RWPE2 (cell line): ENCODE measurements around the gene CHAC1.
"Not testable (repeated sequence)": the region's sequence is repeated elsewhere in the genome, so short reads cannot be mapped to it uniquely, and the experiment has no call there.

Source experiments
- ATAC-seq: fragments of 200-7000 bp; cut with Tn5 transposase; 3 replicates; pipeline ENCODE4 v1.9.1; 2021; ENCODE audit warnings: low read depth
- DNase-seq: peaks from one replicate; pipeline ENCODE4 v3.0.0-alpha.2; 2020; ENCODE audit warnings: low spot score
- H3K27ac ChIP-seq: fragments of 450-650 bp; 2 replicates; pipeline ENCODE4 v1.5.1; 2017; ENCODE audit warnings: mild to moderate bottlenecking; ENCODE audit not compliant: poor library complexity, severe bottlenecking
- H3K27me3 ChIP-seq: fragments of 250-450 bp; sonication (Bioruptor Pico); 2 replicates; pipeline ENCODE4 v1.5.1; 2021; ENCODE audit warnings: mild to moderate bottlenecking, moderate library complexity; ENCODE audit not compliant: insufficient read depth, poor library complexity, severe bottlenecking
- H3K36me3 ChIP-seq: fragments of 250-450 bp; sonication (Bioruptor Pico); 2 replicates; pipeline ENCODE4 v1.5.1; 2020; ENCODE audit warnings: low read depth, mild to moderate bottlenecking, moderate library complexity
- H3K4me1 ChIP-seq: fragments of 250-450 bp; sonication (Bioruptor Pico); 2 replicates; pipeline ENCODE4 v1.5.1; 2021; ENCODE audit warnings: mild to moderate bottlenecking, moderate library complexity; ENCODE audit not compliant: insufficient read depth, poor library complexity, severe bottlenecking
- H3K4me3 ChIP-seq: fragments of 250-450 bp; sonication (Bioruptor Pico); 2 replicates; pipeline ENCODE4 v1.5.1; 2021; ENCODE audit warnings: mild to moderate bottlenecking, moderate library complexity; ENCODE audit not compliant: severe bottlenecking
- H3K9me3 ChIP-seq: fragments of 250-450 bp; sonication (Bioruptor Pico); 2 replicates; pipeline ENCODE4 v1.5.1; 2021; ENCODE audit warnings: mild to moderate bottlenecking, moderate library complexity; ENCODE audit not compliant: severe bottlenecking
- CTCF ChIP-seq: fragments of 450-650 bp; IDR thresholded peaks from one replicate; pipeline ENCODE4 v1.5.1; 2017; ENCODE audit warnings: mild to moderate bottlenecking, moderate library complexity; ENCODE audit not compliant: poor library complexity, severe bottlenecking

Gene CHAC1

GRCh38 chr15:40959331-40960141 is 6.3 kb downstream of the CHAC1 start:
- Histone ChIP-seq H3K9me3 (no peaks in the 10 kb centered on the region), H3K27me3 (no peaks in the 10 kb centered on the region), H3K4me3 (no peak overlapping the region), H3K36me3 (peaks cover 26% of the 10 kb centered on the region), H3K27ac (no peak overlapping the region), H3K4me1 (peaks cover 9% of the 10 kb centered on the region)
- no peak for TF ChIP-seq CTCF
- DNase-seq (peak; percentile 66), ATAC-seq (no peak)

- no peak for TF ChIP-seq CTCF
- Histone ChIP-seq H3K4me3 (no peak overlapping the region), H3K36me3 (peaks cover 18% of the 10 kb centered on the region), H3K27me3 (no peaks in the 10 kb centered on the region), H3K4me1 (peaks cover 9% of the 10 kb centered on the region), H3K9me3 (no peaks in the 10 kb centered on the region), H3K27ac (no peak overlapping the region)
- no peak for ATAC-seq
- peak; percentile 69 for DNase-seq
Observed at GRCh38 chr15:40960151-40960885, 7.0 kb downstream of the CHAC1 start.

- no peaks in the 10 kb centered on the region for H3K27me3 ChIP-seq
- H3K36me3 ChIP-seq: peaks cover 12% of the 10 kb centered on the region
- no peak overlapping the region for H3K4me3 ChIP-seq
- DNase-seq (peak; percentile 71), ATAC-seq (no peak; the same call in 2 of the 3 replicates)
- H3K9me3 ChIP-seq: no peaks in the 10 kb centered on the region
- TF ChIP-seq CTCF: no peak
- peaks cover 9% of the 10 kb centered on the region for H3K4me1 ChIP-seq
- H3K27ac ChIP-seq: no peak overlapping the region
Observed at GRCh38 chr15:40960925-40961324, 7.7 kb downstream of the CHAC1 start.

- ATAC-seq, H3K9me3 ChIP-seq, H3K4me1 ChIP-seq, H3K27ac ChIP-seq, H3K4me3 ChIP-seq, H3K36me3 ChIP-seq, H3K27me3 ChIP-seq: not testable (repeated sequence)
- DNase-seq: peak; percentile 47
Observed at GRCh38 chr15:40961740-40962139, 8.5 kb downstream of the CHAC1 start.

GRCh38 chr15:40962317-40962716 is 9.0 kb downstream of the CHAC1 start:
- not testable (repeated sequence) for H3K4me3 ChIP-seq, H3K36me3 ChIP-seq, ATAC-seq, H3K27me3 ChIP-seq, H3K4me1 ChIP-seq, H3K27ac ChIP-seq, H3K9me3 ChIP-seq
- peak; percentile 15 for DNase-seq
